Glutamatergic neuron (in vitro differentiated cells): ENCODE data around the gene KLHL1. TPM values are rescaled to one million over a fixed set of nuclear protein-coding genes. Genes with fewer than 3 reads are reported as not detected.

Source experiments
- DNase-seq: peaks from one replicate; pipeline ENCODE4 v3.0.0; 2022
- H3K27ac Mint-ChIP-seq: one replicate; pipeline ENCODE4 v1.8.0; 2020; ENCODE audit warnings: mild to moderate bottlenecking, mixed read lengths, inconsistent platforms; ENCODE audit not compliant: unreplicated experiment
- H3K27me3 Mint-ChIP-seq: one replicate; pipeline ENCODE4 v1.8.0; 2020; ENCODE audit warnings: mild to moderate bottlenecking, moderate library complexity, mixed read lengths, inconsistent platforms; ENCODE audit not compliant: unreplicated experiment
- H3K36me3 Mint-ChIP-seq: one replicate; pipeline ENCODE4 v1.8.0; 2020; ENCODE audit warnings: mild to moderate bottlenecking, mixed read lengths, inconsistent platforms; ENCODE audit not compliant: unreplicated experiment
- H3K4me1 Mint-ChIP-seq: one replicate; pipeline ENCODE4 v1.8.0; 2020; ENCODE audit warnings: mild to moderate bottlenecking, low read depth, mixed read lengths, inconsistent platforms; ENCODE audit not compliant: unreplicated experiment
- H3K4me3 Mint-ChIP-seq: one replicate; pipeline ENCODE4 v1.8.0; 2020; ENCODE audit warnings: mild to moderate bottlenecking, mixed read lengths, inconsistent platforms; ENCODE audit not compliant: unreplicated experiment
- H3K9me3 Mint-ChIP-seq: one replicate; pipeline ENCODE4 v1.8.0; 2020; ENCODE audit warnings: mild to moderate bottlenecking, moderate library complexity, mixed read lengths, inconsistent platforms; ENCODE audit not compliant: unreplicated experiment
- total RNA-seq: library from RNA; stranded (reverse); fragmentation: NEBNext Ultra II Directional; extraction: Animal tissue kit (Norgen Biotek cat#: 25700); gene quantifications from one replicate; pipeline ENCODE4 v1.2.1, GENCODE V29; 2021; ENCODE audit not compliant: unreplicated experiment
- TF ChIP-seq, protein P1 (sequence below): fragments of 200-600 bp; sonication (generic); IDR thresholded peaks from one replicate; pipeline ENCODE4 v1.5.0; 2021; ENCODE audit not compliant: partially characterized antibody, unreplicated experiment

KLHL1 gene
- total RNA-seq, 1 donor from 2014 or later, result not detected

DNA sequence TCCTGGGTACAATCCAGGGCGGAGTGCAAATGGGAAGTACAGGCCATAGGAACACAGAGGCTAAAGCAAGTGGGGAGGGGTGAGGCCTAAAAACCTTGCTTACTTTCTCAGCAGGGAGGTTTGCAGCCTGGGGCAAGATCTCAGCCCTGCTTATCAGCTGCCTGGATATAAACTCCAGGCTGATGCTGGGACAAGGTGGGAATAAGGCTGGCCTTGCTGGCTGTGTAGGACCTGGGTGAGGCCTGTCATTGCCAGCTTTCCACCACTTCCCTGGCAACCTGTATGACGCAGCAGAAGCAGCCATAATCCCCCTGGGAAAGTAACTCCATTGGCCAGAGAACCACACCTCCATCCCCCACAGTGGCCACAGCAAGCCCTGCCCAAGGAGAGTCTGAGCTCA is 279.7 kb downstream of the KLHL1 start:
- H3K4me3 Mint-ChIP-seq, result no peak overlapping the region
- no peaks in the 10 kb centered on the region for H3K4me1 Mint-ChIP-seq
- no peaks in the 10 kb centered on the region for H3K36me3 Mint-ChIP-seq
- TF ChIP-seq, protein P1, sequence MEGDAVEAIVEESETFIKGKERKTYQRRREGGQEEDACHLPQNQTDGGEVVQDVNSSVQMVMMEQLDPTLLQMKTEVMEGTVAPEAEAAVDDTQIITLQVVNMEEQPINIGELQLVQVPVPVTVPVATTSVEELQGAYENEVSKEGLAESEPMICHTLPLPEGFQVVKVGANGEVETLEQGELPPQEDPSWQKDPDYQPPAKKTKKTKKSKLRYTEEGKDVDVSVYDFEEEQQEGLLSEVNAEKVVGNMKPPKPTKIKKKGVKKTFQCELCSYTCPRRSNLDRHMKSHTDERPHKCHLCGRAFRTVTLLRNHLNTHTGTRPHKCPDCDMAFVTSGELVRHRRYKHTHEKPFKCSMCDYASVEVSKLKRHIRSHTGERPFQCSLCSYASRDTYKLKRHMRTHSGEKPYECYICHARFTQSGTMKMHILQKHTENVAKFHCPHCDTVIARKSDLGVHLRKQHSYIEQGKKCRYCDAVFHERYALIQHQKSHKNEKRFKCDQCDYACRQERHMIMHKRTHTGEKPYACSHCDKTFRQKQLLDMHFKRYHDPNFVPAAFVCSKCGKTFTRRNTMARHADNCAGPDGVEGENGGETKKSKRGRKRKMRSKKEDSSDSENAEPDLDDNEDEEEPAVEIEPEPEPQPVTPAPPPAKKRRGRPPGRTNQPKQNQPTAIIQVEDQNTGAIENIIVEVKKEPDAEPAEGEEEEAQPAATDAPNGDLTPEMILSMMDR, result no peak
- no peak for DNase-seq
- no peak overlapping the region for H3K27ac Mint-ChIP-seq
- H3K27me3 Mint-ChIP-seq, result peaks cover 2% of the 10 kb centered on the region
- H3K9me3 Mint-ChIP-seq, result no peaks in the 10 kb centered on the region

DNA sequence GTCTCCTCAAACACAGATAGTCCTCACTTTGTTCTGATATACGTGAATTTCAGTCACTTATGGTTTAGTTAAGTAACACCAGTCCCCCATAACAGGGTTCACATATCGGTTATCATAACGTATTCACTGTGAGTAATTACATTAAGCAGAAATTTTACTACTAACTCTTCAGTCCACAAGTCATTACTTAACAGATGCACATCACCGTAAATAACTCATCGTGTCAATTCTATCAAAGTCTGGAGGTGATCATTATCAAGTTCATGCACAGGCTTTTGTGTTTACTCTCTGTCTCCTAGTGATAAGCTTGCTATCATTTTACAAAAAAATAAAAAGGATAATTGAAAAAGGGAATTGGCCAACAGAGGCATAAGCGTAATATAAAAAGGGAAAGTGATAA is 288.1 kb downstream of the KLHL1 start:
- Mint-ChIP-seq H3K9me3 (no peaks in the 10 kb centered on the region), H3K27me3 (no peaks in the 10 kb centered on the region), H3K27ac (no peak overlapping the region), H3K4me3 (no peak overlapping the region), H3K36me3 (no peaks in the 10 kb centered on the region), H3K4me1 (no peaks in the 10 kb centered on the region)
- TF ChIP-seq, protein P1, result no peak
- DNase-seq, result no peak

DNA sequence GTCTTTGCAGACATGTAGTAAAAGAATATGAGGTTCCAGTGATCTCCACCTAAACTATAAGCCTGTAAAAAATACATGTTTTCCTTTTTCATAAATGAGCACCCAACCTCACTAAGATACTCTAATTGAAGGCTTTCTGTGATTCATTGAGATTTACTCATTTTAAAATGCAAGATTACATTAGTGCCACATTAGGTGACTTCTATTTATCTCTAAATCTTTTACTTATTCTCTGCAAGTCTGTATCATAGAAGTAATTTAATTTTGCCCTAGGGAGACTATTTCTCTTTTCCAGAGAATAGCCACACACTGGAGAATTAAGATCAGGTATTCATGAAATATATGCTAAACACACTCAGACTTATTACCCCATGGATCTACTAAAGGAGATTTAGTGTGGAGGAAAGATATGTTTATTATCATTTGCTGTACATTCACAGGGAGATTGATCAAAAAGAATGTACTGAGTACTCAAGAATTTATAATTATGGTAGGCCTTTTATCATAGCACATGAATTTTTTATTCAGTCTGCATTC is 290.9 kb downstream of the KLHL1 start:
- DNase-seq, result no peak
- no peaks in the 10 kb centered on the region for H3K27me3 Mint-ChIP-seq
- TF ChIP-seq, protein P1, result no peak
- H3K36me3 Mint-ChIP-seq, result no peaks in the 10 kb centered on the region
- no peaks in the 10 kb centered on the region for H3K4me1 Mint-ChIP-seq
- H3K27ac Mint-ChIP-seq, result no peak overlapping the region
- peaks cover 2% of the 10 kb centered on the region for H3K9me3 Mint-ChIP-seq
- no peak overlapping the region for H3K4me3 Mint-ChIP-seq

DNA sequence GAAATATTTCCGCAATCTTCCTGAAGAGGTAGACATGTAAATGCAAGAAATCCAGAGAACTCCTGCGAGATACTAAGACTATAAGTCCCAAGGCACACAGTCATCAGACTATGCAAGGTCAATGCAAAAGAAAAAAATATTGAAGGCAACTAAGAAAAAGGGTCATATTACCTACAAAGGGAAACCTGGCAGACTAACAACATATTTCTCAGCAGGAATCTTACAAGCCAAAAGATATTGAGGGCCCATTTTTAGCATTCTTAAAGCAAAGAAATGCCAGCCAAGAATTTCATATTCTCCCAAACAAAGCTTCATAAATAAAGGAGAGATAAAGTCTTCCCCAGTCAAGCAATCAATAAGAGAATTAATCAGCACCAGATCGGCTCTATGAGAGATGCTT is 299.1 kb downstream of the KLHL1 start:
- H3K27me3 Mint-ChIP-seq, result no peaks in the 10 kb centered on the region
- H3K27ac Mint-ChIP-seq, result no peak overlapping the region
- H3K4me1 Mint-ChIP-seq, result no peaks in the 10 kb centered on the region
- H3K4me3 Mint-ChIP-seq, result no peak overlapping the region
- DNase-seq, result no peak
- H3K9me3 Mint-ChIP-seq, result no peaks in the 10 kb centered on the region
- TF ChIP-seq, protein P1, result no peak
- no peaks in the 10 kb centered on the region for H3K36me3 Mint-ChIP-seq

DNA sequence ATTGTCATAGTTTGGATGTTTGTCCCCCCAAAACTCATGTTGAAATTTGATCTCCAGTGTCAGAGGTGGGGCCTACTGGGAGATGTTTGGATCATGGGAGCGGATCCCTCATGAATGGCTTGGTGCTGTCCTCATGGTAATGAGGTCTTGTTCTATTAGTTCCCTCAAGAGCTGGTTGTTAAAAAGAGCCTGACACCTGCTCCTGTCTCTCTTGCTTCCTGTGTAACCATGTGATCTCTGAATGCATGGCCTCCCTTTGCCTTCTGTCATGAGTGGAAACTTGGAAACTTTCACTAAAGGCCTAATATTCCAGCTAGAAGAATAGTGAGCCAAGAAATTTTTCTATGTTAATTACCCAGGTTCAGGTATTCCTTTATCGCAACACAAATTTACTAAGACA is 312.0 kb downstream of the KLHL1 start:
- TF ChIP-seq, protein P1, result no peak
- no peak overlapping the region for H3K27ac Mint-ChIP-seq
- H3K9me3 Mint-ChIP-seq, result no peaks in the 10 kb centered on the region
- no peaks in the 10 kb centered on the region for H3K27me3 Mint-ChIP-seq
- no peaks in the 10 kb centered on the region for H3K4me1 Mint-ChIP-seq
- H3K36me3 Mint-ChIP-seq, result no peaks in the 10 kb centered on the region
- no peak for DNase-seq
- H3K4me3 Mint-ChIP-seq, result no peak overlapping the region
